ENCODE measurements around the gene TMEM132E.

Gene TMEM132E

DNA sequence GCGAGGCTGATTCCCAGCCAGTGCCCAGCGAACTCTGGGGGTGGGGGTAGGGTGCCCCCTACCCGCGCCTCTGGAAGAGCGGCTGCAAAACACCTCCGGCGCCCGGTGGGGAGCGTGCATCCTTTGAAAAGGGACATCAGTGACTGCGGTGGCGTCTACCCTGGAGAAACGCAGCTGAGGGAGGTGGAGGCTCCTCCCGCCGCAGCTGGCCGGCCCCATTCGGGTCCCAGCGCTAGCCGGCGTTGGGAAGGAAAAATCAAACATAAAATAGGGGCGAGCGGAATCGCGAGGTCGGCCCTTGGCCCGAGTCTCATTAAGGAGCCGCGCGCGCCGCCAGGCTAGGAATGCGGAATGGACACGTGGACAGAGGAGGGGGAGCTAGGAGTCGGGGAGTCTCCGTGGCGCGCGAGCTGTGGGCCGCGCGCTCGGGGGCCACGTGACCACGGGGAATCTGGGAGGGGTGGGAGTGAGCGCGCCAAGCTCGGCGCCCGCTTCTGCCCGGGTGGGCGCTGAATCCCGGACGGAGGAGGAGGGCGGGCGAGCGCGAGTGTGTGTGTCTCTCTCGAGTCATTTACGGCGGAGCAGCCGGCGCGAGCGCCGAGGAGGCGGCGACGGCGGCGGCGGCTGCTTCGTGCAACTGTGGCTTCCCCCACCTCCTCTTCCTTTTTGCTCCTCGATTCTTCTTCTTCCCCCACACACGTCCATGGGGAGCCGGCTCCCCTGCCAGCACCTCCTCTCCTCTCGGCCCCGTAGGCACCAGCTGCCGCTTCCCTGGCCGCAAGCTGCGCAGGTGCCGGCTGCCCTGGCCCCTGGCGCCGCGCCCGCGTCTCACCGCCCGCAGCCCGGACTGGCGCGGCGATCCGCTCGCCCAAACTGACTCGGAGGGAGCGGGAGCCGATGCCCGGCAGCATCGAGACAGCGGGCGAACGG, at the start of gene TMEM132E:
Gene TMEM132E (plus strand): TSS at position 566 of the 930 bp plus-strand sequence. CDS start 1,495 bp downstream, outside the sequence.
- Histone ChIP-seq H3K79me2 (ENCODE audit: insufficient read depth, low read depth) (no peaks in the 10 kb centered on the region), H3K4me1 (ENCODE audit: low read depth, poor library complexity, severe bottlenecking) (no peaks in the 10 kb centered on the region), H3K36me3 (ENCODE audit: insufficient read depth) (no peaks in the 10 kb centered on the region), H3K4me3 (IDR thresholded peaks at IDR 0.05; ENCODE audit: insufficient read depth, low read depth, low read length) (no peak within 1 kb of the TSS), H2AFZ (ENCODE audit: low read depth) (peak within 1 kb of the TSS; percentile 40; the same call in 1 of the 2 replicates), H3K27ac (no peak within 1 kb of the TSS), H3K9ac (no peak within 1 kb of the TSS), H3K27me3 (ENCODE audit: insufficient read depth, low read depth) (peaks cover 44% of the 10 kb centered on the region), H3K4me2 (peak within 1 kb of the TSS; percentile 22; the same call in 1 of the 2 replicates), H4K20me1 (ENCODE audit: insufficient read depth) (no peaks in the 10 kb centered on the region)
- TF ChIP-seq, protein P1, sequence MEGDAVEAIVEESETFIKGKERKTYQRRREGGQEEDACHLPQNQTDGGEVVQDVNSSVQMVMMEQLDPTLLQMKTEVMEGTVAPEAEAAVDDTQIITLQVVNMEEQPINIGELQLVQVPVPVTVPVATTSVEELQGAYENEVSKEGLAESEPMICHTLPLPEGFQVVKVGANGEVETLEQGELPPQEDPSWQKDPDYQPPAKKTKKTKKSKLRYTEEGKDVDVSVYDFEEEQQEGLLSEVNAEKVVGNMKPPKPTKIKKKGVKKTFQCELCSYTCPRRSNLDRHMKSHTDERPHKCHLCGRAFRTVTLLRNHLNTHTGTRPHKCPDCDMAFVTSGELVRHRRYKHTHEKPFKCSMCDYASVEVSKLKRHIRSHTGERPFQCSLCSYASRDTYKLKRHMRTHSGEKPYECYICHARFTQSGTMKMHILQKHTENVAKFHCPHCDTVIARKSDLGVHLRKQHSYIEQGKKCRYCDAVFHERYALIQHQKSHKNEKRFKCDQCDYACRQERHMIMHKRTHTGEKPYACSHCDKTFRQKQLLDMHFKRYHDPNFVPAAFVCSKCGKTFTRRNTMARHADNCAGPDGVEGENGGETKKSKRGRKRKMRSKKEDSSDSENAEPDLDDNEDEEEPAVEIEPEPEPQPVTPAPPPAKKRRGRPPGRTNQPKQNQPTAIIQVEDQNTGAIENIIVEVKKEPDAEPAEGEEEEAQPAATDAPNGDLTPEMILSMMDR (conservative IDR thresholded peaks at IDR 0.05; ENCODE audit: low read depth, low read length), result no peak

DNA sequence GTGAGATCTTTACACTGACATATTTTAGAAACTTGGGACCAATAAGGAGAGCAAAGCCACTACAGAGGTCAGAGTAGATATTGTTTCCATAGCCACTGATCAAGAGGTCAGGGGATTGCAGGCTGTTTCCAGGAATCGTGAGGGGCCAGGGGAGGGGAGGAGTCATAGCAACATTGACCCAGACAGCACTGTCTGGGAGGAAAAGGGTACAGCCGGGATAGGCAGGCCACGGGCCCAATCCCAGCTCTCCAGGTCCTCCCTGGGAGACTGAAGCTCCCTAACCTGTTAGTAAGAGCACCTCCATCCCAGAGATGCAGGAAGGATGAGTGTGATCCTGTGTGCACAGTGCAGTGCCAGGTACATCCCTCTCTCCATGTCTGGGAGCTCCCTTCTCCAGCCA, 48.5 kb upstream of the TMEM132E start:
- TF ChIP-seq, protein P1 (conservative IDR thresholded peaks at IDR 0.05; ENCODE audit: low read depth, low read length), result no peak

DNA sequence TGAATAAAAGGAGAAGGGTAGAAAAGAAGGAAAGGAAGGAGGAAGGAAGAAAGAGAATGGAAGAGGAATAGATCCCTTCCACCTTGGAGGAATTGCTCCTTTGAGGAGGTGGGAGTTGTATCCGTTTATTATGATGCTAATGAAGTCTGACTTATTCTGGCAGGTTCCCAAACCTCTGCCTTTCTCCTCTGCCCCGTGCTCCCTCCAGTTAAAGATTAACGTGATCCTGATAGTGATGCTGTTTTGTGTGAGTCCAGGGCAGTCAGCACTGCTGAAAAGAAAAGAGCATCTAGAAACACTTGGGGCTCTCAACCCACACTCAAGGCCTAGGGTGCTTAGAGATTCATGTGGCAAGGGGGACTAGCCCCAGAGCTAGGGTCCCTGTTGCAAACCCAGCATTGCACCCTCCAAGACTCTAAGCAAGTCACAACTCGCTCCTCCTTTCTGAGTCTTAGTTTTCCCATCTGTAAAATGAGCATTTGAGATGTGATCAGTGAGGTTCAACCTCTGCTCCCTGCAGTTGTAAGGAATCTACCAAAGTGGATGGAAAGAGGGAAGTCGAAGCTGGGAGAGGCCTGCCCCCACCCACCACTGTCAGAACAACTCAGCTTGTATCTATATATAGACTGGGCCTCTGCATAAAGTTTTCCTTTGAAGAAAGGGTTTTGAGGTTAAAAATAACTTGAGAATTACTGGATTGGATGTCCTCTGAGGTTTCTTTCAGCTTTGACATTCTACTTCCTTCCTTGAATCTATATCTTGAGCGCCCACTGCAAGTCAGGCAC, 46.9 kb upstream of the TMEM132E start:
- Histone ChIP-seq H3K27me3 (ENCODE audit: insufficient read depth, low read depth) (no peaks in the 10 kb centered on the region), H3K4me1 (ENCODE audit: low read depth, poor library complexity, severe bottlenecking) (no peaks in the 10 kb centered on the region), H3K9ac (no peak overlapping the region), H3K4me2 (no peak overlapping the region), H3K79me2 (ENCODE audit: insufficient read depth, low read depth) (no peaks in the 10 kb centered on the region), H4K20me1 (ENCODE audit: insufficient read depth) (no peaks in the 10 kb centered on the region), H2AFZ (ENCODE audit: low read depth) (no peak overlapping the region), H3K4me3 (IDR thresholded peaks at IDR 0.05; ENCODE audit: insufficient read depth, low read depth, low read length) (no peak overlapping the region), H3K36me3 (ENCODE audit: insufficient read depth) (no peaks in the 10 kb centered on the region), H3K27ac (no peak overlapping the region)
- TF ChIP-seq, protein P1 (conservative IDR thresholded peaks at IDR 0.05; ENCODE audit: low read depth, low read length), result no peak

More for the DNA sequence above, 48.5 kb upstream of the TMEM132E start:
- H3K9ac ChIP-seq, result no peak overlapping the region
- no peaks in the 10 kb centered on the region for H3K4me1 ChIP-seq (ENCODE audit: low read depth, poor library complexity, severe bottlenecking)
- no peak overlapping the region for H3K4me3 ChIP-seq (IDR thresholded peaks at IDR 0.05; ENCODE audit: insufficient read depth, low read depth, low read length)
- no peaks in the 10 kb centered on the region for H3K27me3 ChIP-seq (ENCODE audit: insufficient read depth, low read depth)
- no peak overlapping the region for H2AFZ ChIP-seq (ENCODE audit: low read depth)
- no peaks in the 10 kb centered on the region for H3K36me3 ChIP-seq (ENCODE audit: insufficient read depth)
- no peaks in the 10 kb centered on the region for H3K79me2 ChIP-seq (ENCODE audit: insufficient read depth, low read depth)
- no peak overlapping the region for H3K4me2 ChIP-seq
- no peak overlapping the region for H3K27ac ChIP-seq
- no peaks in the 10 kb centered on the region for H4K20me1 ChIP-seq (ENCODE audit: insufficient read depth)

DNA sequence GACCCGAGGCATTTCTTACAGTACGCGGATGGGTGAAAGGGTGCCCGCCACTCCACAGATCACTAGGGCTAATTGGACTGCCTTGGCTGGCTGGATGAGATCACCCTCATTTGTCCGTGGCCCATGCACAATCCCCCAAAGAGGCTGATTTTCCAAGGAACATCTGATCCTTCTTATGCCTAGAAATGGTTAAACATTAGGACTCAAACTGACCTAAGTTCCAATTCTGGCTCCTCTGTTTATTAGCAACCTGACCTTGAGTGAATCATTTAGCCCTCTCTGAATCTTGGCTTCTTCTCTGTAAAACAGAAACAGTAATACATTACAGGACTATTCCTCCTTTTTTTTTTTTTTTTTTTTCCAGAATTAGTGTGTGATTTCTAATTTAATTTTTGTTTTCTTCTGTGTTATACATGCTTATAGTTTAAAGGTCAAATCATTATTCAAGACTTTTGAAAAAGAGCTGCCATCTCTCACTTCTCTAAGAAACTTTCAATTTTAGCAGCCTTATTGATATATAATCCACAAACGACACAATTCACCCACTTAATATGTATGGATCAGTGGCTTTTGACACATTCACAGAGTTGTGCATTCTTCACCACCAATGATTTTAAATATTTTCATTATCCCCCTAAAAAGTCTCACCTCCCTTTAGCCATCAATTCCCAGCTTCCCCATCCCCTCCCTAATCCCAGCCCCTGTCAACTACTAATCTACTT, 45.4 kb upstream of the TMEM132E start:
- Histone ChIP-seq H3K36me3 (ENCODE audit: insufficient read depth) (no peaks in the 10 kb centered on the region), H3K79me2 (ENCODE audit: insufficient read depth, low read depth) (no peaks in the 10 kb centered on the region), H3K4me3 (IDR thresholded peaks at IDR 0.05; ENCODE audit: insufficient read depth, low read depth, low read length) (no peak overlapping the region), H2AFZ (ENCODE audit: low read depth) (no peak overlapping the region), H4K20me1 (ENCODE audit: insufficient read depth) (no peaks in the 10 kb centered on the region), H3K27me3 (ENCODE audit: insufficient read depth, low read depth) (no peaks in the 10 kb centered on the region), H3K4me1 (ENCODE audit: low read depth, poor library complexity, severe bottlenecking) (no peaks in the 10 kb centered on the region), H3K27ac (no peak overlapping the region), H3K9ac (no peak overlapping the region), H3K4me2 (no peak overlapping the region)
- TF ChIP-seq, protein P1 (conservative IDR thresholded peaks at IDR 0.05; ENCODE audit: low read depth, low read length), result no peak
